CD4-positive, alpha-beta T cell treated with Interleukin-6 for 4 hours (primary cell): ENCODE data around the gene GLIPR2.
"Not testable (repeated sequence)": the region's sequence is repeated elsewhere in the genome, so short reads cannot be mapped to it uniquely, and the experiment has no call there.

Experiments
- DNase-seq: peaks from one replicate; pipeline ENCODE4 v3.0.0-alpha.2; 2020; ENCODE audit warnings: mixed read lengths

GLIPR2 gene, protein sequence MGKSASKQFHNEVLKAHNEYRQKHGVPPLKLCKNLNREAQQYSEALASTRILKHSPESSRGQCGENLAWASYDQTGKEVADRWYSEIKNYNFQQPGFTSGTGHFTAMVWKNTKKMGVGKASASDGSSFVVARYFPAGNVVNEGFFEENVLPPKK

DNA sequence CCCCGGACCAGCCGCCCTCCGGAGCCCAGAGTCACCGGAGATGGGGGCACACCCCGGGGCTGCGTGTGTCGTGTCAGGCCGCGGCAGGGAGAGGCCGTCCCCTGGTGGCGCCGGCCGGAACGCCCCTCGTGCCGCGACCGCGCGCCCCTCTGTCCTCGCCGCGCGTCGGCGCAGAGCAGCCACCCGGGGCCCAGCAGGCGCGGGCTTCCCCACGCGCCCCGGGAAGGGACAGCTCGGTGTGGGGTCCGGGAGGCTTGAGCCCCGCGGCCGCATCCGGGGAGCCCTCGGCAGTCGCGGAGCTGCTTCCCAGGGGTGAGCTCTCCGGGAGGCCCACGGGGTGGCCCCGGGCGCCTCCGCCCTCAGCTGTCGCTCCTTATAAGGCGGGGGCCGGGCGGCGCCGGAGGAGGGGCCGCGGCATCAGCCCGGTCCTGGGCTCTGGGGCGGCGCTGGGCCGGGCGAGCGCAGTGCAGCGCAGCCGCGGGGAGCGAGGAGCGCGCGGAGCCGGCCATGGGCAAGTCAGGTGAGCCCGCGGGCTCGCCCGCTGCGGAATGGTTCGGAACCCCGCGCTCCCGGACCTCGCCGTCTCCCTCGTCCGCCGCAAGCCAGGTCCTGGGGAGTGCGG, at the start of gene GLIPR2:
Gene GLIPR2, plus strand, starts transcription at position 462 of the 622 bp plus-strand sequence. Its CDS starts 46 bp downstream, at position 508.
- peak; percentile 83 for DNase-seq

DNA sequence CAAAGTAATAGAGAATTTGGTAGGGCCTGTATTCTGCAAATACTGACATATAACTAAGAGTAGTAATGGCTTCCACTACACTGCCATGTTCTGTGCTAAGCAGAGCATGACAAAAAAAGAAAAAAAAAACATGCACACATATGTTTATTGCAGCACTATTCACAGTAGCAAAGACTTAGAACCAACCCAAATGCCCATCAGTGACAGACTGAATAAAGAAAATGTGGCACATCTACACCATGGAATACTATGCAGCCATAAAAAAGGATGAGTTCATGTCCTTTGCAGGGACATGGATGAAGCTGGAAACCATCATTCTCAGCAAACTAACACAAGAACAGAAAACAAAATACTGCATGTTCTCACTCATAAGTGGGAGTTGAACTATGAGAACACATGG, 49.5 kb upstream of the GLIPR2 start:
- DNase-seq = not testable (repeated sequence)

GRCh38 chr9:36088020-36088419, 48.5 kb upstream of the GLIPR2 start:
- DNase-seq = no peak

GRCh38 chr9:36091026-36091953, 45.2 kb upstream of the GLIPR2 start:
- DNase-seq = no peak

- no peak for DNase-seq
These were observed 44.5 kb upstream of the GLIPR2 start for GRCh38 chr9:36092014-36092413.

GRCh38 chr9:36092509-36093215, 43.9 kb upstream of the GLIPR2 start:
- peak; percentile 55 for DNase-seq

- no peak for DNase-seq
These were observed 43.1 kb upstream of the GLIPR2 start for GRCh38 chr9:36093384-36093783.

- no peak for DNase-seq
These were observed 36.8 kb upstream of the GLIPR2 start for GRCh38 chr9:36099718-36100117.

DNA sequence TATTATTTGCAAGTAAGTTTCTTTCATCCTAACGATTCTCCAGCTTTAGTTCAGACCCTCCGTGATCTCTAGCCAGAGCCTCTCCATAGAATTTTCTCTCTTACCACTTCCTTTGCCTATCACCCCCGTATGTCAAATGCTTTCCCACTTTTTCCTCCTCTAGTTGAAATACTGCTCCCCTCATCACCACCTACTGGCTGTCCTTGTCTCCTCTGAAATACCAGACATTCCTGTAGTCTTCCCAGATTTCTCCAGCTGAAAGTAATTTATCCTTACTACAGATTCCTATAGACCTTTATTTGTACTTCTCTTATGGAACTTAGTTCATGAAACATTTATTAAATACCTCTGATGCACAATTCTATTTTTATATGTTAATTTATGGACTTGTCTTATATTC, 36.0 kb upstream of the GLIPR2 start:
- DNase-seq = no peak

DNA sequence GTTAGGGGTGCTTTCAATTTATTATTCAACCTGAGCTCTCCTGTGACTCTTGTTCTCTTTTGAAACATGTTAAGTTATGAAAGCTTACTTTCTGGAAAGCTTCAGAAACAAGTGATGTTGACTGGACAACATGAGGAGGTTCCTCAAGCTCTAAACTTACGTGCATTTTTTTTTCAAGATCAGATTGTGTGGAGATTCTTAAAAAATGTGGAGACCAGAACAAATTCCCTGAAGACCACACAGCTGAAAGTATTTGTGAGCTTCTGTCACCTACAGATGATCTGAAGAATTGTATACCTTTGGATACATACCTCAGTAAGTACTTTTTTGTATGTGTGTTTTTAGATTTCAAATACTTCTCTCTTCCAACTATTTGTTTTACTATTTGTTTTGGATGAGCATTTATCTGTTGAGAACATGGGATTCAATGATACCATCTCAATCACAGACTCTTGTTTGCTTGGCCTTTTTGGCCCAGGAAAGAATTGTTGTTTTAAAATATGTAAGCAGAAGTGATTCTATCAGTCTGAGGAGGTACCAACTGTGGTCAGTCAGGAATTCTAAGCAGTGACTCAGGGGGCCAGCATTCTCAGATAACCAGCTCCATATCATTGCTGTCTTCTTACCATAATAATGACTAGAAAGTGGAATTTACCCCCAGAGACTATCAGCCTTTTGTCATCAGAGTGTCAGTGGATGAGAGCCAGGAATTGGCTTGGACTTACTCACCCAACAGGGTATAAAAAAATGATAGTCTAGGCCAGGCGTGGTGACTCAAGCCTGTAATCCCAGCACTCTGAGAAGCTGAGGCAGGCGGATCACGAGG, 34.4 kb upstream of the GLIPR2 start:
- DNase-seq = no peak

- DNase-seq = peak; percentile 96
These were observed 33.6 kb upstream of the GLIPR2 start for GRCh38 chr9:36102742-36103495.

DNA sequence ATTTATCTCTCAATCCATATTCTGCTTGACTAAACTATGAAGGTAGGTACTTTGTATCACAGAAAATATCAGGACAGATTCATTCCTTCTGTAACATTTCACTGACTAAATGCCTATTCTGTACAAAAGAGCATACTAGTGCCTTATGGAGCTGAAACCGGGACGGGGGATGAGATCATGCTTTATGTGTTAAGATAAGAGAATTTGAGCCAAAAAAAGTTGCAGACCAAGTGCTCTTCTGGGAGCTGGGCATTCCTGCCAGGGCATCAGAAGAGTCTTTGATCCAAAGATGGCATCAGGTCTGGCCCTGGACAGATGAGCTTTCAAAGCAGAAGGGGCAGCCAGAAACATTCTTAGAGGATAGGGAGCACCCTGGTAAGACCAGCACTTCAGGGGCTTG, 27.5 kb upstream of the GLIPR2 start:
- no peak for DNase-seq

DNA sequence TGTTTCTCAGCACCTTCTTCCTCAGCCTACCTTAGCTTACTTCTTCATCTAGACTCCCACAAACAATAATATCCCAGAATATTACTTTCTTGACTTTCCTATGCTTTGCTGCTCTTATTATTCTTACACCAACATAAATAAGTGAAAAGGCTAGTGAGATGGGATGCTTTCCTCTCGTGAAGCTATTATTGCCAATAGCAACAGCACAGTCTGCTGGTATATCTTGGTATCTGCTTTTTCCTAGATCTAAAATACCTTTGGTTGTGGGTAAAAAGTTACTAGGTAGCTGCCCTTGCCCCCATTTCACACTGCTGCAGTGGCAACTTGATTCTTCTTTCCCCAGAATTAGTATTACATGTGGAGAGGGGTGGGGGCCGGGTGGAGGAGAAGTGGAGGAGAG, 26.1 kb upstream of the GLIPR2 start:
- no peak for DNase-seq

GRCh38 chr9:36112516-36112915, 24.0 kb upstream of the GLIPR2 start:
- DNase-seq = no peak

GRCh38 chr9:36113999-36114398, 22.5 kb upstream of the GLIPR2 start:
- DNase-seq = no peak

DNA sequence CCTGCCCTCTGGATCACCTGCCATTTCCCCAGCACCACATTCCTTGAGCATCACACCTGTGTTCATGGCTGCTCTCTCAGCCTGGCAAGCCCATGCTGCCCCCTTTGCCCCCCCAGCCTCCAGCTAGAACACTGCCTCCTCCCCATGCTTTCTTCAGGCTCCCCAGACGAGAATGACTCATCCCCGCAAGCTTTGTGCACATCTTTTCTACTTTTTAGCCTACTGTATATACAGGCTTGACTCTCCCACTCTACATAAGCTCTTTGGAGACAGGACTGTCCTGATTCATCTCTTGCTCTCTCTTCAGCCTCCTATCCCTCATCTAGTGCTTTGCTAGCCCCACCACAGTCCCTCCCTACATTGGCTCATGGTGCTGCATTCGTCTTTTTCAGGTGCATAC, 19.9 kb upstream of the GLIPR2 start:
- no peak for DNase-seq

GRCh38 chr9:36118201-36118600, 18.3 kb upstream of the GLIPR2 start:
- DNase-seq = no peak

- DNase-seq = no peak
These were observed 17.8 kb upstream of the GLIPR2 start for GRCh38 chr9:36118706-36119105.

DNA sequence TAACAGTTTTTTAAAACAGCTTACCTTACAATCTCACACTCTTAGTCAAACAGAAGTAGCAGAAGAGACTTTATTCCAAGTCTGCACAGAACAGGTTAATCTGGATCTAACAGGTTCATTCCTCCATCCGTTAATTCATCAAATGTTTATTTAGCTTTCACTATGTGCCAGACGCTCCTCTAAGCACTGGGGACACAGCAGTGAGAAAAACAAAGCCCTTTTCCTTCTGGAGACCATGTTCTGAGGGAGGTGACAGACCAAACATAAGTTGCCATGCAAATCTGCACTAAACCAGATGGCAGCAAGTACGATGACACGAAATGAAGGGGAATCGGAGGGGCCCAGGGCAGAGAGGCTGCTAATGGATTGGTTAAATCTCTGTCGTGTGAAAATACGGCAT, 17.1 kb upstream of the GLIPR2 start:
- DNase-seq = no peak

- no peak for DNase-seq
These were observed 15.8 kb upstream of the GLIPR2 start for GRCh38 chr9:36120705-36121104.

- DNase-seq = no peak
These were observed 14.6 kb upstream of the GLIPR2 start for GRCh38 chr9:36121971-36122370.

DNA sequence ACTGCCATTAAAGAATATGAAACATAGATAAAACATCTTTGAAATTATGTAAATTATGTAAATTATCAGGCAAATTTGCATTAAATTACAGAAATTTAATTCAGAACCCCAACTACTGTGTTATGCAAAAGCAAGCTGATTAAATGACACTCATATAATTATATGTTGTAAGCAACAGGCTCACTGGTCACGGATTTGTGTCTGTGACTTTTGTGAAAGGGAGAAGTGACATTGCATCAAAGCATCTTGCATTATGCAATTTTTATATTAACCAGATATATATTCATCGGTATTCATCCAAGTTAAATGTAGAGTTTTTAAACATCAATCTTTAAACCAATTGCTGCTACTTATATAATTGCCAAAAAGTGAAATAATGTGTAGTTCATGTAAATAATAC, 13.0 kb upstream of the GLIPR2 start:
- DNase-seq = no peak
